Ishikawa (cell line): ENCODE data around the gene FA2H.

Experiments used
- CEBPB ChIP-seq: IDR thresholded peaks from 2 replicates; pipeline ENCODE4 v1.6.1; 2012
- EP300 ChIP-seq: IDR thresholded peaks from 2 replicates; pipeline ENCODE4 v1.6.1; 2012; ENCODE audit warnings: borderline replicate concordance
- FOXM1 ChIP-seq: IDR thresholded peaks from 2 replicates; pipeline ENCODE4 v1.6.1; 2012; ENCODE audit warnings: low read depth, borderline replicate concordance
- TF ChIP-seq, protein P1 (sequence below): IDR thresholded peaks from 2 replicates; pipeline ENCODE4 v1.6.1; 2012; ENCODE audit warnings: low read depth, mild to moderate bottlenecking
- TF ChIP-seq, protein P2 (sequence below): IDR thresholded peaks from 2 replicates; pipeline ENCODE4 v1.6.1; 2012

DNA sequence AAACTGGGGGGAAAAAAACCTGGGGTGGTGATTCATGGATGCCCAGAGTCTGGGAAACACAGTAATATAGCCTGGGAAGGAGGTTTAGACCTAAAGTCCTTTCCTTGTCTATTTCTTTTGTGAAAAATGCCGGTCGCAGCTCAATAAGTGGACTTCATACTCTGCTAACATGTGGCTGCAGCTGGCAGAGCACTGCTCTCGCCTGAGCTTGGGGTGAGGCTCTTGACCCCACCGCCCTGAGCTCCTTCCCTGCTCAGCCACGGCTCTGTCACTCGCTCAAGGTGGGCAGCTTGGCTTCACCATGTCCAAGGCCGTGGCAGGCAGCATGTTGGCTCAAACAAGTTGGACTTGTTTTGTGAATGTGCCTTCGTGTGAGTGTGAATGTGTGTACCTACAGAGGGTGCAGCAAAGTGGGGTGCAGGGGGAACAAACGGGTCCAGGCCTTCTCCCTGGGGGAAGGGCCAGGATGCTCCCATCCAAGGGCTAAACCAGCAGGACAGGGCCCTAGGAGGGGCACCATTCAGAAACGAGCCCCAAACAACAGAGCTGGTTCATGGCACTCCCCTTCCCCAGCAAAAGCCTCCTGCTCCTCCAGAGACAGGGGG, 4.9 kb downstream of the FA2H start:
- no peak for TF ChIP-seq FOXM1
- TF ChIP-seq CEBPB = no peak
- TF ChIP-seq, protein P1, sequence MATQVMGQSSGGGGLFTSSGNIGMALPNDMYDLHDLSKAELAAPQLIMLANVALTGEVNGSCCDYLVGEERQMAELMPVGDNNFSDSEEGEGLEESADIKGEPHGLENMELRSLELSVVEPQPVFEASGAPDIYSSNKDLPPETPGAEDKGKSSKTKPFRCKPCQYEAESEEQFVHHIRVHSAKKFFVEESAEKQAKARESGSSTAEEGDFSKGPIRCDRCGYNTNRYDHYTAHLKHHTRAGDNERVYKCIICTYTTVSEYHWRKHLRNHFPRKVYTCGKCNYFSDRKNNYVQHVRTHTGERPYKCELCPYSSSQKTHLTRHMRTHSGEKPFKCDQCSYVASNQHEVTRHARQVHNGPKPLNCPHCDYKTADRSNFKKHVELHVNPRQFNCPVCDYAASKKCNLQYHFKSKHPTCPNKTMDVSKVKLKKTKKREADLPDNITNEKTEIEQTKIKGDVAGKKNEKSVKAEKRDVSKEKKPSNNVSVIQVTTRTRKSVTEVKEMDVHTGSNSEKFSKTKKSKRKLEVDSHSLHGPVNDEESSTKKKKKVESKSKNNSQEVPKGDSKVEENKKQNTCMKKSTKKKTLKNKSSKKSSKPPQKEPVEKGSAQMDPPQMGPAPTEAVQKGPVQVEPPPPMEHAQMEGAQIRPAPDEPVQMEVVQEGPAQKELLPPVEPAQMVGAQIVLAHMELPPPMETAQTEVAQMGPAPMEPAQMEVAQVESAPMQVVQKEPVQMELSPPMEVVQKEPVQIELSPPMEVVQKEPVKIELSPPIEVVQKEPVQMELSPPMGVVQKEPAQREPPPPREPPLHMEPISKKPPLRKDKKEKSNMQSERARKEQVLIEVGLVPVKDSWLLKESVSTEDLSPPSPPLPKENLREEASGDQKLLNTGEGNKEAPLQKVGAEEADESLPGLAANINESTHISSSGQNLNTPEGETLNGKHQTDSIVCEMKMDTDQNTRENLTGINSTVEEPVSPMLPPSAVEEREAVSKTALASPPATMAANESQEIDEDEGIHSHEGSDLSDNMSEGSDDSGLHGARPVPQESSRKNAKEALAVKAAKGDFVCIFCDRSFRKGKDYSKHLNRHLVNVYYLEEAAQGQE = no peak
- TF ChIP-seq, protein P2, sequence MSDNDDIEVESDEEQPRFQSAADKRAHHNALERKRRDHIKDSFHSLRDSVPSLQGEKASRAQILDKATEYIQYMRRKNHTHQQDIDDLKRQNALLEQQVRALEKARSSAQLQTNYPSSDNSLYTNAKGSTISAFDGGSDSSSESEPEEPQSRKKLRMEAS = no peak
- TF ChIP-seq EP300 = no peak
